ENCODE measurements around the gene WFDC5.
"Not testable (repeated sequence)": the region's sequence is repeated elsewhere in the genome, so short reads cannot be mapped to it uniquely, and the experiment has no call there.

Gene WFDC5

GRCh38 chr20:45067087-45067486, 47.9 kb downstream of the WFDC5 start:
- H3K36me3 ChIP-seq (ENCODE audit: control insufficient read depth, insufficient read depth, low read length) = peaks cover 7% of the 10 kb centered on the region
- no peak overlapping the region for H3K4me3 ChIP-seq (replicated peaks; ENCODE audit: low read depth, low read length)
- no peak for DNase-seq (ENCODE audit: extremely low read depth, insufficient read length)
- TF ChIP-seq, protein P1, sequence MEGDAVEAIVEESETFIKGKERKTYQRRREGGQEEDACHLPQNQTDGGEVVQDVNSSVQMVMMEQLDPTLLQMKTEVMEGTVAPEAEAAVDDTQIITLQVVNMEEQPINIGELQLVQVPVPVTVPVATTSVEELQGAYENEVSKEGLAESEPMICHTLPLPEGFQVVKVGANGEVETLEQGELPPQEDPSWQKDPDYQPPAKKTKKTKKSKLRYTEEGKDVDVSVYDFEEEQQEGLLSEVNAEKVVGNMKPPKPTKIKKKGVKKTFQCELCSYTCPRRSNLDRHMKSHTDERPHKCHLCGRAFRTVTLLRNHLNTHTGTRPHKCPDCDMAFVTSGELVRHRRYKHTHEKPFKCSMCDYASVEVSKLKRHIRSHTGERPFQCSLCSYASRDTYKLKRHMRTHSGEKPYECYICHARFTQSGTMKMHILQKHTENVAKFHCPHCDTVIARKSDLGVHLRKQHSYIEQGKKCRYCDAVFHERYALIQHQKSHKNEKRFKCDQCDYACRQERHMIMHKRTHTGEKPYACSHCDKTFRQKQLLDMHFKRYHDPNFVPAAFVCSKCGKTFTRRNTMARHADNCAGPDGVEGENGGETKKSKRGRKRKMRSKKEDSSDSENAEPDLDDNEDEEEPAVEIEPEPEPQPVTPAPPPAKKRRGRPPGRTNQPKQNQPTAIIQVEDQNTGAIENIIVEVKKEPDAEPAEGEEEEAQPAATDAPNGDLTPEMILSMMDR (IDR thresholded peaks at IDR 0.05; ENCODE audit: insufficient read depth, low read length, poor library complexity, severe bottlenecking) = no peak
- no peaks in the 10 kb centered on the region for H3K27me3 ChIP-seq (replicated peaks; ENCODE audit: control insufficient read depth, insufficient read depth, low read length)

DNA sequence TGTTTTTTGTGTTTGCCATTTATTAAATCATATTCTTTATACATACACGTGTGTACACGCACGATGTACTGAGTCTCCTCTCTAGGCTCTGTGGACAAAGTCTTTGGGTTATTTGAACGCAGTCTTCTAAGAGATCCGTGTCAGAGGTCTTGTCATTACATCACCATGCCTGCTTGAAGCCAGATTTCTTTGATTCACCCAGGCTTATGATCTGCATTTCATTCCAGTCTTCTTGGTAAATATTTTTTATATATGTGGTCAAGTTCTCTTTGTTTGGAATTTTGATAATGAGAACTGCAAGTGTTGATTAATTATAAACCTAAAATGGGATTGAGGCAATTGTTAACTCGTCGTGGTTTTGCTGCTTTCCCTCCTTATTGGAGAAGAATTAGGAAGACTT, 48.6 kb downstream of the WFDC5 start:
- Histone ChIP-seq H3K36me3 (ENCODE audit: control insufficient read depth, insufficient read depth, low read length) (peaks cover 7% of the 10 kb centered on the region), H3K27me3 (replicated peaks; ENCODE audit: control insufficient read depth, insufficient read depth, low read length) (no peaks in the 10 kb centered on the region), H3K4me3 (replicated peaks; ENCODE audit: low read depth, low read length) (no peak overlapping the region)
- TF ChIP-seq, protein P1 (IDR thresholded peaks at IDR 0.05; ENCODE audit: insufficient read depth, low read length, poor library complexity, severe bottlenecking) = no peak
- no peak for DNase-seq (ENCODE audit: extremely low read depth, insufficient read length)

DNA sequence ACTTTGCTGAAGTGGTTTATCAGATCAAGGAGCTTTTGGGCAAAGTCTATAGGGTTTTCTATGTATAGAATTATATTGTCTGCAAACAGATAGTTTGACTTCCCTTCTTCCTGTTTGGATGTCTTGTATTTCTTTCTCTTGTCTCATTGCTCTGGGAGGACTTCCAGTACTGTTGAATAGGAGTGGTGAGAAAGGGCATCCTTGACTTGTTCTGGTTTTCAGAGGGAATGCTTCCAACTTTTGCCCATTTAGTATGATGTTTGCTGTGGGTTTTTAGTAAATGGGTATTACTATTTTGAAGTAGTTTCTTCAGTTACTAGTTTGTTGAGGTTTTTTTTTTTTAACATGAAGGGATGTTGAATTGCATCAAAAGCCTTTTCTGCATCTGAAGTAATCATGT, 50.2 kb downstream of the WFDC5 start:
- TF ChIP-seq, protein P1 (IDR thresholded peaks at IDR 0.05; ENCODE audit: insufficient read depth, low read length, poor library complexity, severe bottlenecking) = no peak
- Histone ChIP-seq H3K36me3 (ENCODE audit: control insufficient read depth, insufficient read depth, low read length) (peaks cover 7% of the 10 kb centered on the region), H3K27me3 (replicated peaks; ENCODE audit: control insufficient read depth, insufficient read depth, low read length) (no peaks in the 10 kb centered on the region), H3K4me3 (replicated peaks; ENCODE audit: low read depth, low read length) (no peak overlapping the region)
- no peak for DNase-seq (ENCODE audit: extremely low read depth, insufficient read length)

DNA sequence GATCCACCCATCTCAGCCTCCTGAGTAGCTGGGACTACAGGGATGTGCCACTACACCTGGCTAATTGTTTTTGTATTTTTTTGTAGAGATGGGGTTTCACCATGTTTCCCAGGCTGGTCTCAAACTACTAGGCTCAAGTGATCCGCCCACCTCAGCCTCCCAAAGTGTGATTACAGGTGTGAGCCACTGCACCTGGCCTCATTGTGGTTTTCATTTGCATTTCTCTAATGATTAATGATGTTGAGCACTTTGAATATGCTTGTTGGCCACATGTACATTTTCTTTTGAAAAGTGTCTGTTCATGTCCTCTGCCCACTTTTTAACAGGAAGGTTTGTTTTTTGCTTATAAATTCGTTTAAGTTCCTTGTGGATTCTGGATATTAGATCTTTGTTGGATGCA, 51.9 kb downstream of the WFDC5 start:
- H3K4me3 ChIP-seq (replicated peaks; ENCODE audit: low read depth, low read length); H3K27me3 ChIP-seq (replicated peaks; ENCODE audit: control insufficient read depth, insufficient read depth, low read length); DNase-seq (ENCODE audit: extremely low read depth, insufficient read length); H3K36me3 ChIP-seq (ENCODE audit: control insufficient read depth, insufficient read depth, low read length): not testable (repeated sequence)

GRCh38 chr20:45061244-45061643, 53.7 kb downstream of the WFDC5 start:
- Histone ChIP-seq H3K36me3 (ENCODE audit: control insufficient read depth, insufficient read depth, low read length) (peaks cover 6% of the 10 kb centered on the region), H3K27me3 (replicated peaks; ENCODE audit: control insufficient read depth, insufficient read depth, low read length) (no peaks in the 10 kb centered on the region), H3K4me3 (replicated peaks; ENCODE audit: low read depth, low read length) (no peak overlapping the region)
- TF ChIP-seq, protein P1 (IDR thresholded peaks at IDR 0.05; ENCODE audit: insufficient read depth, low read length, poor library complexity, severe bottlenecking) = no peak
- DNase-seq (ENCODE audit: extremely low read depth, insufficient read length) = no peak

DNA sequence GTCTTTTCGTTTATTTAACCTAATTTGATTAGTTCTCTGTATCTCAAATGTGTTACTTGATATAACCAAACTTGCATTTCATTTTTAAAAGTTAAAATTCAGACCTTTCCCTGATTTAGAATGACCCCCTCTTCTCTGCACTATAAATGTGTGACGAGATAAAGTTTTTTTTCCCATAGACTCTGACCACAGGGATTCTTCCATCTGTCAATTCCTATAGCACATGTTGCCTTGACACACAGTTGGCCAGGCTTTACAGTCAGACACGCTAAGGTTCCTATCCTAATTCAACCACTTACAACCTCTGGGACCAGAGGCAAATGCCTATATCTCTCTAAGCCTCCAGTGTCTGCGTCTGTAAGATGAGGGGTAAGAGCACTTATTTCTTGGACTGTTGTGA, 54.7 kb downstream of the WFDC5 start:
- no peaks in the 10 kb centered on the region for H3K27me3 ChIP-seq (replicated peaks; ENCODE audit: control insufficient read depth, insufficient read depth, low read length)
- TF ChIP-seq, protein P1 (IDR thresholded peaks at IDR 0.05; ENCODE audit: insufficient read depth, low read length, poor library complexity, severe bottlenecking) = no peak
- peaks cover 6% of the 10 kb centered on the region for H3K36me3 ChIP-seq (ENCODE audit: control insufficient read depth, insufficient read depth, low read length)
- H3K4me3 ChIP-seq (replicated peaks; ENCODE audit: low read depth, low read length) = no peak overlapping the region
- DNase-seq (ENCODE audit: extremely low read depth, insufficient read length) = no peak

Measured in GM06990 (cell line).